ENCODE data around the gene SCN3A. TPM values are rescaled to one million over a fixed set of nuclear protein-coding genes. Genes with fewer than 3 reads are reported as not detected.

Gene SCN3A
- polyA plus RNA-seq, 1 donor from 2014 or later, result 161 TPM

GRCh38 chr2:165083326-165083725 lies 120.5 kb downstream of the SCN3A start:
- Histone ChIP-seq H3K4me3 (ENCODE audit: low read length) (no peak overlapping the region), H3K27me3 (ENCODE audit: insufficient read depth, low read depth, low read length) (no peaks in the 10 kb centered on the region), H3K9me2 (ENCODE audit: insufficient read depth, low read length) (no peaks in the 10 kb centered on the region), H3K79me2 (replicated peaks; ENCODE audit: insufficient read depth, low read length) (no peaks in the 10 kb centered on the region), H3K27ac (ENCODE audit: low read length) (no peak overlapping the region), H4K20me1 (ENCODE audit: insufficient read depth) (no peaks in the 10 kb centered on the region), H2AFZ (ENCODE audit: low read depth, low read length) (no peak overlapping the region), H3K9ac (ENCODE audit: low read length) (no peak overlapping the region), H3K36me3 (ENCODE audit: insufficient read depth, low read length) (peaks cover 4% of the 10 kb centered on the region), H3K9me3 (ENCODE audit: low read length) (no peaks in the 10 kb centered on the region), H3K4me2 (ENCODE audit: low read length) (no peak overlapping the region), H3F3A (ENCODE audit: insufficient read depth, low read length, poor library complexity, severe bottlenecking) (no peaks in the 10 kb centered on the region)
- TF ChIP-seq RAD21 (conservative IDR thresholded peaks at IDR 0.05) (no peak), CTCF (IDR thresholded peaks at IDR 0.05; ENCODE audit: poor library complexity, severe bottlenecking) (no peak), EP300 (conservative IDR thresholded peaks at IDR 0.05; ENCODE audit: poor library complexity, severe bottlenecking) (no peak), POLR2AphosphoS5 (IDR thresholded peaks at IDR 0.05) (no peak), EZH2 (IDR thresholded peaks at IDR 0.05; ENCODE audit: borderline replicate concordance, insufficient read depth, low read length, poor library complexity, severe bottlenecking) (no peak), SMC3 (conservative IDR thresholded peaks at IDR 0.05; ENCODE audit: poor library complexity) (no peak), REST (IDR thresholded peaks at IDR 0.05; ENCODE audit: borderline replicate concordance) (no peak)

- TF ChIP-seq SMC3 (conservative IDR thresholded peaks at IDR 0.05; ENCODE audit: poor library complexity) (no peak), MXI1 (conservative IDR thresholded peaks at IDR 0.05; ENCODE audit: poor library complexity, severe bottlenecking) (no peak), TAF1 (IDR thresholded peaks at IDR 0.05; ENCODE audit: low read depth) (no peak), CTCF (IDR thresholded peaks at IDR 0.05; ENCODE audit: poor library complexity, severe bottlenecking) (no peak), EP300 (conservative IDR thresholded peaks at IDR 0.05; ENCODE audit: poor library complexity, severe bottlenecking) (no peak), EZH2 (IDR thresholded peaks at IDR 0.05; ENCODE audit: borderline replicate concordance, insufficient read depth, low read length, poor library complexity, severe bottlenecking) (no peak), REST (IDR thresholded peaks at IDR 0.05; ENCODE audit: borderline replicate concordance) (no peak), RAD21 (conservative IDR thresholded peaks at IDR 0.05) (no peak), POLR2AphosphoS5 (IDR thresholded peaks at IDR 0.05) (no peak)
- H3K9me2 ChIP-seq (ENCODE audit: insufficient read depth, low read length), result no peaks in the 10 kb centered on the region
- H3F3A ChIP-seq (ENCODE audit: insufficient read depth, low read length, poor library complexity, severe bottlenecking), result no peaks in the 10 kb centered on the region
- no peaks in the 10 kb centered on the region for H3K27me3 ChIP-seq (ENCODE audit: insufficient read depth, low read depth, low read length)
- H3K4me2 ChIP-seq (ENCODE audit: low read length), result no peak overlapping the region
- H3K9me3 ChIP-seq (ENCODE audit: low read length), result no peaks in the 10 kb centered on the region
- no peak overlapping the region for H3K4me3 ChIP-seq (ENCODE audit: low read length)
- no peak overlapping the region for H2AFZ ChIP-seq (ENCODE audit: low read depth, low read length)
- no peak overlapping the region for H3K9ac ChIP-seq (ENCODE audit: low read length)
- H4K20me1 ChIP-seq (ENCODE audit: insufficient read depth), result no peaks in the 10 kb centered on the region
- H3K79me2 ChIP-seq (replicated peaks; ENCODE audit: insufficient read depth, low read length), result no peaks in the 10 kb centered on the region
- H3K36me3 ChIP-seq (ENCODE audit: insufficient read depth, low read length), result peaks cover 4% of the 10 kb centered on the region
- no peak overlapping the region for H3K27ac ChIP-seq (ENCODE audit: low read length)
Measured at GRCh38 chr2:165082479-165082878, 121.4 kb downstream of the SCN3A start.

Data from neural cell (in vitro differentiated cells).